ENCODE measurements around the gene CCL16.
"Not testable (repeated sequence)": the region's sequence is repeated elsewhere in the genome, so short reads cannot be mapped to it uniquely, and the experiment has no call there.

CCL16 gene, protein sequence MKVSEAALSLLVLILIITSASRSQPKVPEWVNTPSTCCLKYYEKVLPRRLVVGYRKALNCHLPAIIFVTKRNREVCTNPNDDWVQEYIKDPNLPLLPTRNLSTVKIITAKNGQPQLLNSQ

GRCh38 chr17:35981246-35981645 lies at the start of gene CCL16:
Gene CCL16 (minus strand): TSS chr17:35981497. CDS start chr17:35981420, 77 bp downstream.
- DNase-seq = no peak

- no peak for DNase-seq
These were observed 49.7 kb upstream of the CCL16 start for GRCh38 chr17:36030956-36031355.

GRCh38 chr17:36027761-36028160 lies 46.5 kb upstream of the CCL16 start:
- no peak for DNase-seq

- no peak for DNase-seq
These were observed 43.0 kb upstream of the CCL16 start for GRCh38 chr17:36024106-36024869.

DNA sequence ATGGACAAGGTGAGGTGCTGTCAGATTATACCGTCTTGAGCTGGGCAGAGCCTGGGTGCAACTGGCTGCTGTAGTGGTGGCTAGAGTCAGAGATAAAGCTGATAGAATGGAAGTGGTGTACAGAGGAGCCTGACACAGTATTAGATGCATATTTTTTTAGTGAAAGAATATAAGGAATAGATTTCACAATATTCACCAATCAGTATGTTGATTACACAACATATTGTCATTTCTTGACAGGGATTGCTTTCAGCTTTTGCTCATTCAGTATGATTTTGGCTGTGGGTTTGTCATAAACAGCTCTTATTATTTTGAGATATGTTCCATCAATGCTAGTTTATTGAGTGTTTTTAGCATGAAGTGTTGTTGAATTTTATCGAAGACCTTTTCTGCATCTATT lies 38.1 kb upstream of the CCL16 start:
- no peak for DNase-seq

DNA sequence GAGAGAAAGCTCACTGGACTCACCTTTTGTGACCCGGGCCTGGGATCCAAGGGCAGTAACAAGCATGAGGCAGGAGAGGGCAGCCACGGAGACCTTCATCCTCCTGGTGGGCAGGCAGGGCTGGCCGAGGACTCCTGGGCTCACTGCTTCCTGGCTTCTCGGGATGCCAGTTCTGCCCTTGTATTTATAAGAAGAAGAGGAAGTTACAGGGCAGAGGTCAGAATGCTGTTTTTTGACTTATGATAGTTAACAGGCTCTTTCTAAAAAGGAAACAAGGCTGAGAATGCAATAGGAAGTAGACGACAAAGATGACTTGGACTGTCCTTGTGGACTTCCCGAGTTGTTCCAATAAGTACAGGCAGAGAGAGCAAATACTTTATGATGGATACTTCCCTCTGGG lies 36.5 kb upstream of the CCL16 start, which contains the start of gene CCL23:
TSS of gene CCL23 (minus strand) at position 174 of the 400 bp plus-strand sequence. CDS start at position 99, 75 bp downstream.
- DNase-seq = no peak

DNA sequence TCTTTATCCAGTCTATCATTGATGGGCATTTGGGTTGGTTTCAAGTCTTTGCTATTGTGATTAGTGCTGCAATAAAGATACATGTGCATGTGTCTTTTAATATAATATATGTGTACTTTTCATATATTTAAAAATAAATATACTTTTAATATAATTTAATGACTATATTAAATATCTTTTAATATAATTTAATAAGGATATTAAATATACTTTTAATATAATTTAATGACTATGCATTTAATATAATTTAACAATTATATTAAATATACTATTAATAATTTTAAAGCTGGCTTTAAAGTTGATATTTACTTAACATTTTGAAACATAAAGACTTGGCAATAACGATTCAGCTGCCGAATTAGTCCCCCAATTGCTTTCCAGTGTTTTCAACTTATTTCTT lies 35.3 kb upstream of the CCL16 start:
- no peak for DNase-seq

DNA sequence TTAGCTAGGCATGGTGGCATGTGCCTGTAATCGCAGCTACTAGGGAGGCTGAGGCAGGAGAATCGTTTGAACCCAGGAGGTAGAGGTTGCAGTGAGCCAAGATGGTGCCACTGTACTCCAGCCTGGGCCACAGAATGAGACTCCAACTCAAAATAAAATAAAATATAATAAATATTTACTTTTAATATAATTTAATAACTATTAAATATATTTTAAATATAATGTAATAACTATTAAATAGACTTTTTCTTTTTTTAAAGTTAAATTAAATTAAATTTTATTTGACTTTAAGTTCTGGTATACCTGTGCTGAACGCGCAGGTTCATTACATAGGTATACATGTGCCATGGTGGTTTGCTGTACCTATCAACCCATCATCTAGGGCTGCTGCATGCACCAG lies 34.6 kb upstream of the CCL16 start:
- not testable (repeated sequence) for DNase-seq

DNA sequence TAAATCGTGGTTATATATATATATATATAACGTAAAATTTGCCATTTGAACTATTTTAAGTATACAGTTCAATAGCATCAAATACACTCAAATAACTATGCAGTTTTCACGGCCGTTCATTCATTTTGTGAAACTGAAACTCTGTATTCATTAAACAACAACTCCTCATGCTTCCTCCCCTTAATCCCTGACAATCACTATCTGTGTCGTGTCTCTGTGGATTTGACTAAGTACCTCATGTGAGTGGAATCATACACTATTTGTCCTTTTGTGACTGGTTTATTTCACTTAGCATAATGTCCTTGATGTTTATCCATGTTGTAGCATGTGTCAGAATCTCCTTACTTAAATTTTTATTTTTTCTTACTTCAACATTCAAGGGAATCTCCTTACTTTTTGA lies 33.6 kb upstream of the CCL16 start:
- DNase-seq = no peak

DNA sequence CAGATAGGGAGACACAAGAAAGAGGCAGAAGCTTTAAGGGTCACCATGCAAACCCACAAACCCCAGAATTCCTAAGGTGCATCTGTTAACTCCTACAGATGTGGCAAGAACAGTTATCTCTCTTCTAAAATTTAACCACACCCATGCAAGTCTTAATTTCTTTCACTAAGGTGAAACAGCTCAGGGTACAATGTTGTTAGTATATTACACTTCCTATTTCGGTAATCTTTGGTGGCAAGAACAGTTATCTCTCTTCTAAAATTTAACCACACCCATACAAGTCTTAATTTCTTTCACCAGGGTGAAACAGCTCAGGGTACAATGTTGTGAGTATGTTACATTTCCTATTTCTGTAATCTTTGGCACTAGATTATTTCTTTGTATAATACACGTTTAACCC lies 29.9 kb upstream of the CCL16 start:
- DNase-seq = no peak

GRCh38 chr17:36008998-36009665 lies 27.8 kb upstream of the CCL16 start:
- no peak for DNase-seq

- no peak for DNase-seq
These were observed 23.4 kb upstream of the CCL16 start for GRCh38 chr17:36004594-36005108.

- no peak for DNase-seq
These were observed 21.3 kb upstream of the CCL16 start for GRCh38 chr17:36002631-36003030.

DNA sequence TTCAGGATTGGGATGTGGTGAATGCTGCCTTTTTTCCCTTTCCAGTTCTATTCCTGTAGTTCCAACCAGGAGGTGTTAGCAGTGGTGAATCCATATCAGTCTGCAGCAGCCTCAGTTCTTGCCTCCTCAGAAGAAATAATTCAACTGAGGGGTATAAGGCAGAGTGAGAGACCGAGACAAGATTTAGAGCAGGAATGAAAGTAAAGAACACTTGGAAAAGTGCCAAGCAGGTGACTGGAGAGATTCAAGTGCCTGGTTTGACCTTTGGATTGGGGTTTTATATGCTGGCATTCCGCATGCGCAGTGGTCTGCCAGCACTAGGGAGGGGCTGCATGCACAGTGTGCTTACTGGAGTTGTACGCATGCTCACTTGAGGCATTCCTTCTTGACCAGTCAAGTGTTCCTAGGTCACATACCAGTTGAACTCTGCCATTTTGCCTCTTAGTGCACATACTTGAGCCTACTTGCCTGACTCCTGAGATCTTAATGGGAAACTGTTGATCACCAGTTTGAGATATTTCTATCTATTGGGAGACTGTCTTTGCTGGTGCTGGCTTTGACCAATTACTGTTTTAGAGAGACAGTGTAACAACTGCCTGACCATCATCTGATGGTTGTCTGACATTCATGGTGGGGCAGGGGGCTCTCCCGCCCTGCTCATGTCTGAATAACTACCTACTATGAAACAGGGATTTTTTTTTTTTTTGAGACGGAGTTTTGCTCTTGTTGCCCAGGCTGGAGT lies 20.7 kb upstream of the CCL16 start:
- DNase-seq = no peak

GRCh38 chr17:36001110-36001771 lies 19.9 kb upstream of the CCL16 start, which contains the start of gene CCL15:
Gene CCL15 (minus strand): TSS chr17:36001553. CDS start chr17:36001492, 61 bp downstream.
- no peak for DNase-seq

DNA sequence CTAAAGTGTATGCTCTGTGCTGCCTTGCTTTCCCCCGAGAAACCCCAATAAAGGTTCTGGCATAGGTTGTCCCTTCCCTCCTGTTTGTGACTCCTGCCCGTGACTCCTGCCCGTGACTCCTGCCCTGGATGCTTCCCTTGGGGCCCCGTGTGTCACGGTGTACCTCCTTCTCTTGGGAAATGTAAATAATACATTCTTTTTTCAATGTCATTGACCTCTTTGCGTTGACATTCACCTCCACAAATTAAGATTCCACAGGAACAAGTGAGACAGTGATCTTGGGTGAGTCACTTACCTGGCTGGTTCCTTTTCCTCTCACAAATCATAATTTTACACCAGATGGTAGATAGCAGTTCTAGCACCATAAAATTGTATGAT lies 19.4 kb upstream of the CCL16 start:
- DNase-seq = no peak

DNA sequence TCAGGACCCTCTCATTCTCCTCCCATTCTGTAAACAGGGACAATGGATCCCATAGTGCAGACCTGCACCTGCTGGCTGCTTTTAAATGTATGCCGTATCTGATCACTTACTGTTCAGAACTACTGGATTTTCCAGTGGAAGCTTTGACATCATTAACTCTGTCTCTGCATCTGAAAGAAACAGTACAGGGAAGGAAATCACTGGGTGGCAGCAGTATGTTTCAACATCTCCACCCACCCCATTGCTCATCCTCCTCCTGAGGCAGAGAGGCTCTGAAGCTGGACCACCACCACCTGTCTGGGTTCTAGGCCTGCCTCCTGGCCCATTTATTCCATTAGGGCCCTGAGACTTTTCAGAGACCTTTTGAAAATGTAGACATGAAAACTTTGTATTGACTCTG lies 17.5 kb upstream of the CCL16 start:
- no peak for DNase-seq

DNA sequence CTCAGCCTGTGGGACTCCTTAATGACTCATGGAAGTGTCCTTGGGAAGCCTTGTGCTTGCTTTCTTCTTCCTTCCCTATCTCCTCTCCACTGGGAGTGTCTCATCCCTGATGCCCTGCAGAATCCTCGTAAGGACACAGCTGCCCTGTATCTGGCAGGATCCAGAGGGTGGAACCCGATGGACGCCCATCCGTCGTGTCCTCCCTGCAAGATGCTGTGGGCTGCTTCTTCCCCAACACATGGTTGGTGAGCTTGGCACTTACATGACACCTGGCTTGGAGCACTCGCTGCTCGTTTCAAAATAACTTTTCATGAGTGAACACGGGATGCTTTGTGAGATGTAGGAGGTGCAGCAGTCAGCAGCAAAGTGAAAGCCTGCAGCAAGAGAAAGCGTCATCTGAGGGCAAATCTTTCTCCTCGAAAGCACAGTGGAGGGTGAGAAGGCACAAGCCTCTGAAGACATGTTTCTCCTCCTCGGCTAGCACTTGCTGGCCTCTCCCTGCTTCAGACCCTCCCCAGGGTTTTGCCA lies 16.8 kb upstream of the CCL16 start:
- DNase-seq = no peak

DNA sequence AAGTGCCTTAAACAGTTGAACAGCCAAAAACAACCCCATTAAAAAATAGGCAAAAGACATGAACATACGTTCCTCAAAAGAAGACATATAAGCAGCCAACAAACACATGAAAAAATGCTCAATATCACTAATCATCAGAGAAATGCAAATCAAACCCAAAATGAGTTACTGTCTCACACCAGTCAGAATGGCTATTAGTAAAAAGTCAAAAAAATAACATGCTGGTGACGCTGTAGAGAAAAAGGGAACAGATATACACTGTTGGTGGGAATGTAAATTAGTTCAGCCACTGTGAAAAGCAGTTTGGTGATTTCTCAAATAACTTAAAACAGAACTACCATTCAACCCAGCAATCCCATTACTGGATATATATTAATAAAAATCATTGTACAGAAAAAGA lies 14.0 kb upstream of the CCL16 start:
- not testable (repeated sequence) for DNase-seq

- no peak for DNase-seq
These were observed 9.8 kb upstream of the CCL16 start for GRCh38 chr17:35991075-35991474.

- DNase-seq = no peak
These were observed 6.9 kb upstream of the CCL16 start for GRCh38 chr17:35988164-35988563.

GRCh38 chr17:35986643-35987042 lies 5.3 kb upstream of the CCL16 start, which contains the start of gene CCL14:
Gene CCL14 (minus strand): TSS chr17:35986729. CDS start chr17:35986649, 80 bp downstream.
- DNase-seq = no peak

Measured in CD4-positive, alpha-beta T cell treated with Interleukin-21 for 1 hour (primary cell).